BLaER1 (cell line): ENCODE measurements around the gene TTLL11.

ENCODE experiments used
- H3K27ac ChIP-seq: shearing (Covaris generic); formaldehyde crosslinking; 2 replicates; pipeline ENCODE4 v1.8.1; 2022
- H3K27me3 ChIP-seq: shearing (Covaris generic); formaldehyde crosslinking; 2 replicates; pipeline ENCODE4 v1.8.1; 2022
- H3K36me3 ChIP-seq: shearing (Covaris generic); formaldehyde crosslinking; 2 replicates; pipeline ENCODE4 v1.8.1; 2022
- H3K4me1 ChIP-seq: shearing (Covaris generic); formaldehyde crosslinking; 2 replicates; pipeline ENCODE4 v1.8.1; 2022
- H3K4me2 ChIP-seq: shearing (Covaris generic); formaldehyde crosslinking; 2 replicates; pipeline ENCODE4 v1.8.1; 2022
- H3K4me3 ChIP-seq: shearing (Covaris generic); formaldehyde crosslinking; 2 replicates; pipeline ENCODE4 v1.8.1; 2022
- H3K9ac ChIP-seq: shearing (Covaris generic); formaldehyde crosslinking; 2 replicates; pipeline ENCODE4 v1.8.1; 2022
- H3K9me3 ChIP-seq: shearing (Covaris generic); formaldehyde crosslinking; 2 replicates; pipeline ENCODE4 v1.8.1; 2022
- H4K20me1 ChIP-seq: shearing (Covaris generic); formaldehyde crosslinking; 2 replicates; pipeline ENCODE4 v1.8.1; 2022
- Cebpa-rat ChIP-seq: shearing (Covaris generic); IDR thresholded peaks from 2 replicates; pipeline ENCODE4 v1.8.1; 2022

The TTLL11 gene

DNA sequence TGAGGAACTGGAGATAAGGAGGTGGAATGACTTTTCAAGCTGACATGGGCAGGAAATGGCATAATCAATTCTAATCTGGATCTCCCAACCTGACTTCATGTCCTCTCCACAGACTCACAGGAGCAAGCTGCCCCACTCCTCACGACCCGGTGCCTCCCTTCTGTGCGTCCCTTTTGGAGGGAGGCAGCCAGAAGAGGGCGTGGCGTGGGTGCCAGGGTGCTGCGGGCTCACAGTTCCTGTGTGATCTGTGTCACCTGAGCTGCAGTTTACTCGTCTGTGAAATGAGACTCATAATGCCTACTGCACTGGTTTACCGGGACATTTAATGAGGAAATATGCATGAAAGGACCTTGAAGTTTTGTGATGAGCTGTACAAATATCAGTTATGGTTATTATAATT, 234.3 kb downstream of the TTLL11 start:
- H4K20me1 ChIP-seq = no peaks in the 10 kb centered on the region
- H3K9ac ChIP-seq = no peak overlapping the region
- H3K9me3 ChIP-seq = no peaks in the 10 kb centered on the region
- no peaks in the 10 kb centered on the region for H3K36me3 ChIP-seq
- H3K27me3 ChIP-seq = no peaks in the 10 kb centered on the region
- peaks cover 8% of the 10 kb centered on the region; the same call in 1 of the 2 replicates for H3K4me1 ChIP-seq
- no peak overlapping the region for H3K27ac ChIP-seq
- TF ChIP-seq Cebpa-rat = no peak
- no peak overlapping the region for H3K4me3 ChIP-seq
- no peak overlapping the region for H3K4me2 ChIP-seq

DNA sequence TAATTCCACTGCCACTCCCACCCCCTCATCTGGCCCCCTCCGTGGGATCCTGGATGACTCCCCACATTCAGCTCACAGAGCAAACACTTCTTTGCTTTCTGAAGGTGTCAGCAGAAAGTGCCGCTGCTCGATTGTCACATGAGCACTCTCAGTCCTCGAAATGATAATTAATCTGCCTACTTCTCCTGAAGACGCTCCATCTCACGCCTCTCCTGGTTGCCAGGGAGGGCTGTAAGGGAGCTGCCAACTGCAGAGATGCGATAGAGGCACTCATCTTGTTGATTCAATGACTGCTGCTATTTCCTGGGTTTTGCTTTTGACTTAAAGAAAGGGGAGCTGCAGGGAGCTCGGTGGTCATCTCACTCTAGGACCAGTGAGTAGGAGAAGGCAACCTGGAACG, 235.2 kb downstream of the TTLL11 start:
- TF ChIP-seq Cebpa-rat = no peak
- Histone ChIP-seq H4K20me1 (no peaks in the 10 kb centered on the region), H3K9ac (no peak overlapping the region), H3K4me3 (no peak overlapping the region), H3K27me3 (no peaks in the 10 kb centered on the region), H3K4me2 (no peak overlapping the region), H3K27ac (no peak overlapping the region), H3K36me3 (no peaks in the 10 kb centered on the region), H3K4me1 (peaks cover 15% of the 10 kb centered on the region; the same call in 1 of the 2 replicates), H3K9me3 (no peaks in the 10 kb centered on the region)

- TF ChIP-seq Cebpa-rat = no peak
These were observed 237.6 kb downstream of the TTLL11 start for GRCh38 chr9:121855476-121855875.

GRCh38 chr9:121853617-121854395, 239.3 kb downstream of the TTLL11 start:
- Histone ChIP-seq H3K9me3 (0 out of 2 replicates have a peak, but pooled peaks cover 2% of the 10 kb centered on the region), H3K4me3 (no peak overlapping the region), H3K4me2 (peak overlapping the region; percentile 3; the same call in 1 of the 2 replicates), H3K9ac (no peak overlapping the region), H3K27me3 (no peaks in the 10 kb centered on the region), H4K20me1 (no peaks in the 10 kb centered on the region), H3K27ac (no peak overlapping the region), H3K36me3 (no peaks in the 10 kb centered on the region), H3K4me1 (peaks cover 17% of the 10 kb centered on the region; the same call in 1 of the 2 replicates)
- TF ChIP-seq Cebpa-rat = no peak

More at GRCh38 chr9:121855476-121855875, 237.6 kb downstream of the TTLL11 start:
- Histone ChIP-seq H3K27me3 (no peaks in the 10 kb centered on the region), H3K9me3 (no peaks in the 10 kb centered on the region), H3K4me2 (no peak overlapping the region), H3K4me1 (peaks cover 17% of the 10 kb centered on the region; the same call in 1 of the 2 replicates), H3K27ac (no peak overlapping the region), H3K9ac (no peak overlapping the region), H3K36me3 (no peaks in the 10 kb centered on the region), H4K20me1 (no peaks in the 10 kb centered on the region), H3K4me3 (no peak overlapping the region)

DNA sequence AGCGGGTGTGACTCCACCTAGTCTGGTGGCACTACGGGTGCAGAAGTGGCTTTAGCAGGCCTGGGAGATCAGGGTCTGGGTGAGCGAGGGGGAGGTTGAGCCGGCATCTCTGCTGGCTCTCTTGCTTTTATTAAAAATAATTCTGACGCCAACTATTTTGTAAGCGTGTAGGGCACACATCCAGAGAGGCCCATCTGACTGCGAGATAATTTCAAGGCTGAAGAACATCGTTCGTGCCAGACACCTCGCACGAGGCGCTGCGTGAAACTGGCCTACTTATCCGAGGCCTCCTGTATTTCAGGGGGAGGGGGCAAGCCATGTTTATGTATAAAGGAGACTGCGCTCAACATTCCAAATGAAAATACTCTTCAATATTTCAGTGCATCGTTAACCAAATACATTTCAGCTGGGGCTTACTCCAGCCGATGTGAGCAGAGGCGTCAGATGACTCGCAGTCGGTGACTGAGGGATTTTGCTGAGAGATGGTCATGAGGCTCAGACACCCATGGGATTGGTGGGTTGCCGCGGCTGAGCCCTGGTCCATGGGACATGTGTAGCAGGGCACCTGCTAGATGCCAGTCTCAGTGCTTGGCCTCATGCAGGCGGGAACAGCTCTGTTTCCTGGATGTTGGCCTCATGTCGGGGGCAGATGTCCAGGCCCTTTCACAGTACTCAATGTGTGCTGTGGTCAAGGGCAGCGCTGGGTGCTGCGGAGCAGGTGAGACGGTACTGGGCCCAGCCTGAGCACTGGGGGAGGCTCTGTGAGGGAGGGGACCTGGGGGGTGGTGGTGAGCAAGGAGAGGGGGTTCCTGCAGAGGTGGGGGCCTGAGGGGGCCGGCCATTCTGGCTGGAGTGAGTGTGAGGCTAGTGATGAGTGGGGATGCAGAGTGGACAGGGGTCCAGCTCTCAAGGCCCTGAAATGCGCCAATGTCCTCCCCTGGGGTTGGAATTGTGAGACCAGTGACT, 240.2 kb downstream of the TTLL11 start:
- Histone ChIP-seq H3K4me3 (no peak overlapping the region), H3K9me3 (peaks cover 8% of the 10 kb centered on the region), H3K27me3 (no peaks in the 10 kb centered on the region), H3K36me3 (no peaks in the 10 kb centered on the region), H3K4me2 (no peak overlapping the region; the same call in 1 of the 2 replicates), H3K9ac (no peak overlapping the region), H4K20me1 (no peaks in the 10 kb centered on the region), H3K4me1 (peaks cover 17% of the 10 kb centered on the region; the same call in 1 of the 2 replicates), H3K27ac (no peak overlapping the region)
- TF ChIP-seq Cebpa-rat = no peak

DNA sequence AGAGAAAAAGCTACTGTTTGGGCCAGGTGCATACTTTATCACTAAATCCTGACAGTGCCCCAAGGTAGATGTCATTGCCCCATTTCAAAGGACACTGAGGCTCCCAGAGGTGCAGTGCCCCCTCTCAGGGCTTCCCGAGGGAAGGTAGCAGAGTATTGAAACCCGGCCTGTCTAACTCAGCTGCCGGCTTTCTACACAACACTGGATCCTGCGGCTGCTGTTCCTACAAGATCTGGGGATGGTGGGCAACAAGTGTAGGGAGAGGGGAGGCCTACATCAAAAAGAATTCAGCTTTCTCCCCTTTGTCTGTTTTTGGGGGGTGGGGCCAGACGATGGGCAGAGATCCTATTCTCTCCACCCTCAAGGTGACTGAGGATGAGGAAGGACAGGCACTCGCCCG, 240.9 kb downstream of the TTLL11 start:
- no peak overlapping the region for H3K4me2 ChIP-seq
- H3K36me3 ChIP-seq = no peaks in the 10 kb centered on the region
- no peak for TF ChIP-seq Cebpa-rat
- no peak overlapping the region for H3K4me3 ChIP-seq
- H3K27ac ChIP-seq = no peak overlapping the region
- H3K9me3 ChIP-seq = peaks cover 12% of the 10 kb centered on the region
- no peaks in the 10 kb centered on the region for H4K20me1 ChIP-seq
- H3K9ac ChIP-seq = no peak overlapping the region
- H3K27me3 ChIP-seq = no peaks in the 10 kb centered on the region
- H3K4me1 ChIP-seq = peaks cover 17% of the 10 kb centered on the region; the same call in 1 of the 2 replicates

DNA sequence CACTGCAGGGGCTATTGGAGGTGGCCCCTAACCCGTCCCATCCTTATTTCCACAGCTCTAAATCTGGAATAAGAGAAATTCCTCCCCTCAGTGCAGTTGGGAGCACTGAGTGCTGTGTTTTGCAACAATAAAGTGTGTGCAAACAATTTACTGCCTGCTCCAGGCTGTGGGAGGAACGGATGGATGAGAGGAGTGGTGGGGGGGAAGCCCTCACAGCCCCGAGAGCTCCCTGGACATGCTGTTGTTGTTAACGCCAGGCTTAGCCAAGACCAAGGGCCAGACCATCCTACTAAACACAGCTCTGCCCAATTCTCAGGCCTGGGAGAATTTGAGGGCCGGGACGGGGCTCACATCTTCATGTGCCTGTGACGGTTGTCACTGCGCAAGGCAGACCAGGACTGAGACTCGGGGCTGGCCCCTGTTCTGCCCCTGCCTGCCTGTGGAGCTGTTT, 241.4 kb downstream of the TTLL11 start:
- Histone ChIP-seq H3K4me3 (no peak overlapping the region), H3K9ac (no peak overlapping the region), H3K4me1 (peaks cover 17% of the 10 kb centered on the region; the same call in 1 of the 2 replicates), H3K9me3 (peaks cover 12% of the 10 kb centered on the region), H3K27me3 (no peaks in the 10 kb centered on the region), H3K36me3 (no peaks in the 10 kb centered on the region), H4K20me1 (no peaks in the 10 kb centered on the region), H3K27ac (no peak overlapping the region), H3K4me2 (no peak overlapping the region)
- TF ChIP-seq Cebpa-rat = no peak

DNA sequence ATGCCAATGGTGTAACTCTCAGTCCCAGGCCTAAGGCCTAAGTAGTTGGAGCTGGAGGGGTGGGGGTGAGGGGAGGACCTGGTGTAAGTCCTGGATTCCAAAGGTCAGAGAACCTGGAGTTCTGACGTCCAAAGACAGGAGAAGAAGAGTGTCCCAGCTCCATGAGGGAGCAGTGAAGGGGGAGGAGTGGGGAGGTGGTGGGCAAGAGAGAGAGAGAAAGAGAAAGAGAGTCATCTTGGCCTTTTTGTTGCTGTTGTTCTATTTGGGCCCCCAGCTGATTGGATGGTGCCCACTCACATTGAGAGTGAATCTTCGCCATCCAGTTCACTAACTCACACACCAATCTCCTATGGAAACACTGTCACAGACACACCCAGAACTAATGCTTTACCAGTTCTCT, 242.7 kb downstream of the TTLL11 start:
- H3K9me3 ChIP-seq = peaks cover 12% of the 10 kb centered on the region
- no peak overlapping the region for H3K27ac ChIP-seq
- H3K27me3 ChIP-seq = no peaks in the 10 kb centered on the region
- H3K36me3 ChIP-seq = no peaks in the 10 kb centered on the region
- TF ChIP-seq Cebpa-rat = no peak
- H4K20me1 ChIP-seq = no peaks in the 10 kb centered on the region
- no peak overlapping the region for H3K4me2 ChIP-seq
- peaks cover 17% of the 10 kb centered on the region; the same call in 1 of the 2 replicates for H3K4me1 ChIP-seq
- no peak overlapping the region for H3K9ac ChIP-seq
- H3K4me3 ChIP-seq = no peak overlapping the region

- H3K27ac ChIP-seq = no peak overlapping the region
- no peak overlapping the region for H3K9ac ChIP-seq
- no peak overlapping the region for H3K4me2 ChIP-seq
- H3K36me3 ChIP-seq = no peaks in the 10 kb centered on the region
- H3K27me3 ChIP-seq = no peaks in the 10 kb centered on the region
- peaks cover 17% of the 10 kb centered on the region; the same call in 1 of the 2 replicates for H3K4me1 ChIP-seq
- no peak overlapping the region for H3K4me3 ChIP-seq
- H4K20me1 ChIP-seq = no peaks in the 10 kb centered on the region
- H3K9me3 ChIP-seq = peaks cover 13% of the 10 kb centered on the region
- no peak for TF ChIP-seq Cebpa-rat
These were observed 243.6 kb downstream of the TTLL11 start for GRCh38 chr9:121849554-121849953.
